ENCODE measurements around the gene BCAR1. TPM values are rescaled to one million over a fixed set of nuclear protein-coding genes. Genes with fewer than 3 reads are reported as not detected.

BCAR1 gene
- total and polyA plus RNA-seq, 2 of the 13 experiments (the other 11 are each of a cell fraction or from before 2014, with no cell fraction given): 48.1 to 51.7 TPM

DNA sequence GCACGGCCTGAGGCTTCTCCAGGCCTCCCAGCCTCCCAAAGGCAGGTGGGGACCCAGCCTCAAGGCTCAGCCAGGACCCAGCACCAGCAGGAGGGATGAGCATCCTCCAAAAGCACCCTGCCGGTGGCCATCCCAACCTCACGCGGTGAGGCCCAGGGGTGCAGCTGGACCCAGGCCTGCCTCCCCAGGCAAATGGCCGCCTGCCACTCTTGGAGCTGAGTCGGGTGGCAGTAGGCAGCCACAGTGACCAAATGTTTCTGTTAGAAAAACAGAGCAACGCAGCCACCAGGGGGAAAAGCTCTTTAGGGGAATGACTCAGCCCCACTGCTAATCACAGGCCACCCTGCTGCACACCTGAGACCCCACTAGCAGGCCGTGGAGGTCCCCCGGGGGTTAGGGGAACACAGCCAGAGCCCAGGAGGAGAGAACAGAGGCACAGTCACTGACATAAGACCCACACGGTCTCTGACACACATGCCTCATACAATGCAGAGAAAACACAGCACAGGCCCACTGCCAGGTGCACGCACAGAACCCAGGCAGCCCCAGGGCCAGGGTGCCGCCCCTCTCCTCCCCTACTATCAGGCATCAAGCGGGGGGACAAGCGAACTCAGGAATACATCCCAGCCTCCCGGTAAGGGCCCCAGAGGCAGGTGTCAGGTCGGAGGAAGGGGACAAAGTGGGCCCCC, 12.4 kb downstream of the BCAR1 start (continued):
- TF ChIP-seq, protein P1, sequence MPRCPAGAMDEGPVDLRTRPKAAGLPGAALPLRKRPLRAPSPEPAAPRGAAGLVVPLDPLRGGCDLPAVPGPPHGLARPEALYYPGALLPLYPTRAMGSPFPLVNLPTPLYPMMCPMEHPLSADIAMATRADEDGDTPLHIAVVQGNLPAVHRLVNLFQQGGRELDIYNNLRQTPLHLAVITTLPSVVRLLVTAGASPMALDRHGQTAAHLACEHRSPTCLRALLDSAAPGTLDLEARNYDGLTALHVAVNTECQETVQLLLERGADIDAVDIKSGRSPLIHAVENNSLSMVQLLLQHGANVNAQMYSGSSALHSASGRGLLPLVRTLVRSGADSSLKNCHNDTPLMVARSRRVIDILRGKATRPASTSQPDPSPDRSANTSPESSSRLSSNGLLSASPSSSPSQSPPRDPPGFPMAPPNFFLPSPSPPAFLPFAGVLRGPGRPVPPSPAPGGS (CRISPR knock-in tag; IDR thresholded peaks at IDR 0.05): 0 out of 2 replicates have a peak, but pooled peaks have one; percentile 30
- peak; percentile 50; the same call in 1 of the 2 replicates for TF ChIP-seq ZNF550 (CRISPR knock-in tag; IDR thresholded peaks at IDR 0.05; ENCODE audit: borderline replicate concordance)
- TF ChIP-seq ZFYVE20 (CRISPR knock-in tag; IDR thresholded peaks at IDR 0.05; ENCODE audit: borderline replicate concordance, low read depth): no peak
- TF ChIP-seq NFKBIZ (CRISPR knock-in tag; IDR thresholded peaks at IDR 0.05): no peak
- TF ChIP-seq ZNF839 (CRISPR knock-in tag; IDR thresholded peaks at IDR 0.05; ENCODE audit: borderline replicate concordance): no peak
- no peak for TF ChIP-seq AGO1 (IDR thresholded peaks at IDR 0.05; ENCODE audit: low read depth, low read length, poor library complexity, severe bottlenecking)
- no peak for TF ChIP-seq HMGA1 (CRISPR knock-in tag; conservative IDR thresholded peaks at IDR 0.05)
- 0 out of 2 replicates have a peak, but pooled peaks have one; percentile 14 for TF ChIP-seq ZFX (CRISPR knock-in tag; IDR thresholded peaks at IDR 0.05; ENCODE audit: low read depth)
- no peak for TF ChIP-seq GATAD1 (CRISPR knock-in tag; IDR thresholded peaks at IDR 0.05)
- TF ChIP-seq ZNF354B (CRISPR knock-in tag; IDR thresholded peaks at IDR 0.05): no peak
- TF ChIP-seq, protein P2, sequence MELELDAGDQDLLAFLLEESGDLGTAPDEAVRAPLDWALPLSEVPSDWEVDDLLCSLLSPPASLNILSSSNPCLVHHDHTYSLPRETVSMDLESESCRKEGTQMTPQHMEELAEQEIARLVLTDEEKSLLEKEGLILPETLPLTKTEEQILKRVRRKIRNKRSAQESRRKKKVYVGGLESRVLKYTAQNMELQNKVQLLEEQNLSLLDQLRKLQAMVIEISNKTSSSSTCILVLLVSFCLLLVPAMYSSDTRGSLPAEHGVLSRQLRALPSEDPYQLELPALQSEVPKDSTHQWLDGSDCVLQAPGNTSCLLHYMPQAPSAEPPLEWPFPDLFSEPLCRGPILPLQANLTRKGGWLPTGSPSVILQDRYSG (CRISPR knock-in tag; IDR thresholded peaks at IDR 0.05): no peak
- TF ChIP-seq, protein P3, sequence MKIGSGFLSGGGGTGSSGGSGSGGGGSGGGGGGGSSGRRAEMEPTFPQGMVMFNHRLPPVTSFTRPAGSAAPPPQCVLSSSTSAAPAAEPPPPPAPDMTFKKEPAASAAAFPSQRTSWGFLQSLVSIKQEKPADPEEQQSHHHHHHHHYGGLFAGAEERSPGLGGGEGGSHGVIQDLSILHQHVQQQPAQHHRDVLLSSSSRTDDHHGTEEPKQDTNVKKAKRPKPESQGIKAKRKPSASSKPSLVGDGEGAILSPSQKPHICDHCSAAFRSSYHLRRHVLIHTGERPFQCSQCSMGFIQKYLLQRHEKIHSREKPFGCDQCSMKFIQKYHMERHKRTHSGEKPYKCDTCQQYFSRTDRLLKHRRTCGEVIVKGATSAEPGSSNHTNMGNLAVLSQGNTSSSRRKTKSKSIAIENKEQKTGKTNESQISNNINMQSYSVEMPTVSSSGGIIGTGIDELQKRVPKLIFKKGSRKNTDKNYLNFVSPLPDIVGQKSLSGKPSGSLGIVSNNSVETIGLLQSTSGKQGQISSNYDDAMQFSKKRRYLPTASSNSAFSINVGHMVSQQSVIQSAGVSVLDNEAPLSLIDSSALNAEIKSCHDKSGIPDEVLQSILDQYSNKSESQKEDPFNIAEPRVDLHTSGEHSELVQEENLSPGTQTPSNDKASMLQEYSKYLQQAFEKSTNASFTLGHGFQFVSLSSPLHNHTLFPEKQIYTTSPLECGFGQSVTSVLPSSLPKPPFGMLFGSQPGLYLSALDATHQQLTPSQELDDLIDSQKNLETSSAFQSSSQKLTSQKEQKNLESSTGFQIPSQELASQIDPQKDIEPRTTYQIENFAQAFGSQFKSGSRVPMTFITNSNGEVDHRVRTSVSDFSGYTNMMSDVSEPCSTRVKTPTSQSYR (CRISPR knock-in tag; IDR thresholded peaks at IDR 0.05; ENCODE audit: borderline replicate concordance): no peak
- TF ChIP-seq NPAS2 (CRISPR knock-in tag; IDR thresholded peaks at IDR 0.05; ENCODE audit: borderline replicate concordance): no peak
- TF ChIP-seq, protein P4, sequence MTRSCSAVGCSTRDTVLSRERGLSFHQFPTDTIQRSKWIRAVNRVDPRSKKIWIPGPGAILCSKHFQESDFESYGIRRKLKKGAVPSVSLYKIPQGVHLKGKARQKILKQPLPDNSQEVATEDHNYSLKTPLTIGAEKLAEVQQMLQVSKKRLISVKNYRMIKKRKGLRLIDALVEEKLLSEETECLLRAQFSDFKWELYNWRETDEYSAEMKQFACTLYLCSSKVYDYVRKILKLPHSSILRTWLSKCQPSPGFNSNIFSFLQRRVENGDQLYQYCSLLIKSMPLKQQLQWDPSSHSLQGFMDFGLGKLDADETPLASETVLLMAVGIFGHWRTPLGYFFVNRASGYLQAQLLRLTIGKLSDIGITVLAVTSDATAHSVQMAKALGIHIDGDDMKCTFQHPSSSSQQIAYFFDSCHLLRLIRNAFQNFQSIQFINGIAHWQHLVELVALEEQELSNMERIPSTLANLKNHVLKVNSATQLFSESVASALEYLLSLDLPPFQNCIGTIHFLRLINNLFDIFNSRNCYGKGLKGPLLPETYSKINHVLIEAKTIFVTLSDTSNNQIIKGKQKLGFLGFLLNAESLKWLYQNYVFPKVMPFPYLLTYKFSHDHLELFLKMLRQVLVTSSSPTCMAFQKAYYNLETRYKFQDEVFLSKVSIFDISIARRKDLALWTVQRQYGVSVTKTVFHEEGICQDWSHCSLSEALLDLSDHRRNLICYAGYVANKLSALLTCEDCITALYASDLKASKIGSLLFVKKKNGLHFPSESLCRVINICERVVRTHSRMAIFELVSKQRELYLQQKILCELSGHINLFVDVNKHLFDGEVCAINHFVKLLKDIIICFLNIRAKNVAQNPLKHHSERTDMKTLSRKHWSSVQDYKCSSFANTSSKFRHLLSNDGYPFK (CRISPR knock-in tag; IDR thresholded peaks at IDR 0.05; ENCODE audit: borderline replicate concordance): peak; percentile 69
- TF ChIP-seq POGZ (CRISPR knock-in tag; IDR thresholded peaks at IDR 0.05): 0 out of 2 replicates have a peak, but pooled peaks have one; percentile 2
- TF ChIP-seq, protein P5, sequence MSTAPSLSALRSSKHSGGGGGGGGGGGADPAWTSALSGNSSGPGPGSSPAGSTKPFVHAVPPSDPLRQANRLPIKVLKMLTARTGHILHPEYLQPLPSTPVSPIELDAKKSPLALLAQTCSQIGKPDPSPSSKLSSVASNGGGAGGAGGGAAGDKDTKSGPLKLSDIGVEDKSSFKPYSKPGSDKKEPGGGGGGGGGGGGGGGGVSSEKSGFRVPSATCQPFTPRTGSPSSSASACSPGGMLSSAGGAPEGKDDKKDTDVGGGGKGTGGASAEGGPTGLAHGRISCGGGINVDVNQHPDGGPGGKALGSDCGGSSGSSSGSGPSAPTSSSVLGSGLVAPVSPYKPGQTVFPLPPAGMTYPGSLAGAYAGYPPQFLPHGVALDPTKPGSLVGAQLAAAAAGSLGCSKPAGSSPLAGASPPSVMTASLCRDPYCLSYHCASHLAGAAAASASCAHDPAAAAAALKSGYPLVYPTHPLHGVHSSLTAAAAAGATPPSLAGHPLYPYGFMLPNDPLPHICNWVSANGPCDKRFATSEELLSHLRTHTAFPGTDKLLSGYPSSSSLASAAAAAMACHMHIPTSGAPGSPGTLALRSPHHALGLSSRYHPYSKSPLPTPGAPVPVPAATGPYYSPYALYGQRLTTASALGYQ (CRISPR knock-in tag; IDR thresholded peaks at IDR 0.05): no peak
- TF ChIP-seq ZNF260 (CRISPR knock-in tag; IDR thresholded peaks at IDR 0.05; ENCODE audit: borderline replicate concordance, low read depth): no peak
- TF ChIP-seq SPEN (CRISPR knock-in tag; IDR thresholded peaks at IDR 0.05; ENCODE audit: low read depth): no peak
- TF ChIP-seq FOXA3 (CRISPR knock-in tag; IDR thresholded peaks at IDR 0.05): no peak

Measured in HepG2 (cell line).